PC-3 (cell line): ENCODE results near the gene THAP6. TPM values are rescaled to one million over a fixed set of nuclear protein-coding genes. Genes with fewer than 3 reads are reported as not detected.
A peak's percentile ranks its signal among the peaks of the same experiment; 100 is the strongest.
"Not testable (repeated sequence)": the region's sequence is repeated elsewhere in the genome, so short reads cannot be mapped to it uniquely, and the experiment has no call there.

Source experiments
- ATAC-seq: fragments of 200-7000 bp; cut with Tn5 transposase; 2 replicates; pipeline ENCODE4 v1.9.1; 2020; ENCODE audit warnings: mild to moderate bottlenecking, moderate library complexity
- BruUV-seq: library from RNA; stranded (reverse); fragments of 400-500 nt; replicated peaks from 2 replicates; lab custom pipeline; 2021; lab: Mats Ljungman, UMichigan
- CTCF ChIA-PET: fragments of 300-600 bp; sonication (Branson Sonifier 250); formaldehyde crosslinking; loops from one replicate; lab custom pipeline; 2022; ENCODE audit warnings: antibody characterized with exemption; lab: Charles Lee
- POLR2A ChIA-PET: fragments of 300-600 bp; sonication (Branson Sonifier 250); formaldehyde crosslinking; loops from one replicate; lab custom pipeline; 2022; ENCODE audit warnings: antibody characterized with exemption; ENCODE audit not compliant: unreplicated experiment; lab: Charles Lee
- DNase-seq: peaks from one replicate; pipeline ENCODE4 v3.0.0-alpha.2; 2015
- H2AFZ ChIP-seq: fragments of 300-600 bp; sonication (generic); 2 replicates; pipeline ENCODE4 v1.6.0; 2016; ENCODE audit warnings: antibody characterized with exemption, low read length
- H3F3A ChIP-seq: fragments of 300-600 bp; sonication (generic); one replicate; pipeline ENCODE4 v1.6.0; 2017; ENCODE audit warnings: antibody characterized with exemption, low read length, control low read depth, mild to moderate bottlenecking; ENCODE audit not compliant: unreplicated experiment
- H3K27ac ChIP-seq: fragments of 300-600 bp; sonication (generic); 2 replicates; pipeline ENCODE4 v1.5.1; 2016; ENCODE audit warnings: mild to moderate bottlenecking, low read length
- H3K27me3 ChIP-seq: fragments of 300-600 bp; sonication (generic); 2 replicates; pipeline ENCODE4 v1.6.1; 2016; ENCODE audit warnings: low read length, mixed read lengths
- H3K36me3 ChIP-seq: fragments of 300-600 bp; sonication (generic); 2 replicates; pipeline ENCODE4 v1.6.1; 2016; ENCODE audit warnings: low read depth, mixed run types, low read length, mixed read lengths
- H3K4me1 ChIP-seq: fragments of 300-600 bp; sonication (generic); 2 replicates; pipeline ENCODE4 v1.5.1; 2016; ENCODE audit warnings: low read length; ENCODE audit not compliant: insufficient read depth
- H3K4me2 ChIP-seq: fragments of 300-600 bp; sonication (generic); 2 replicates; pipeline ENCODE4 v1.6.0; 2016; ENCODE audit warnings: low read length
- H3K4me3 ChIP-seq: fragments of 300-600 bp; sonication (generic); 2 replicates; pipeline ENCODE4 v1.5.1; 2016; ENCODE audit warnings: mild to moderate bottlenecking, low read length, mixed read lengths
- H3K79me2 ChIP-seq: fragments of 300-600 bp; sonication (generic); 2 replicates; pipeline ENCODE4 v1.6.1; 2017; ENCODE audit warnings: low read length, mixed read lengths
- H3K9ac ChIP-seq: fragments of 300-600 bp; sonication (generic); 2 replicates; pipeline ENCODE4 v1.6.0; 2016; ENCODE audit warnings: mild to moderate bottlenecking, low read length
- H3K9me2 ChIP-seq: fragments of 300-600 bp; sonication (generic); replicated peaks from 2 replicates; pipeline ENCODE4 v1.6.1; 2016; ENCODE audit warnings: mixed run types, low read length, mixed read lengths
- H3K9me3 ChIP-seq: fragments of 300-600 bp; sonication (generic); 2 replicates; pipeline ENCODE4 v1.6.1; 2016; ENCODE audit warnings: low read length, mixed read lengths
- H4K20me1 ChIP-seq: fragments of 300-600 bp; sonication (generic); 2 replicates; pipeline ENCODE4 v1.6.1; 2016; ENCODE audit warnings: low read length, mixed read lengths
- EZH2 ChIP-seq: fragments of 300-600 bp; sonication (generic); IDR thresholded peaks from one replicate; pipeline ENCODE4 v1.6.1; 2017; ENCODE audit warnings: antibody characterized with exemption, mild to moderate bottlenecking, low read length; ENCODE audit not compliant: unreplicated experiment
- EZH2phosphoT487 ChIP-seq: fragments of 300-600 bp; sonication (generic); IDR thresholded peaks from 2 replicates; pipeline ENCODE4 v1.6.1; 2018; ENCODE audit warnings: mild to moderate bottlenecking, antibody characterized with exemption, low read length, borderline replicate concordance
- intact Hi-C: fragments of 100-400 bp; cut with micrococcal nuclease; formaldehyde crosslinking; loops from 2 replicates; pipeline ENCODE4 v1.9.0; 2023
- total RNA-seq: library from RNA; depleted of rRNA; stranded (reverse); fragments of >200 nt; gene quantifications from 2 replicates; pipeline ENCODE4 v1.2.3, GENCODE V29; 2014
- TF ChIP-seq, protein P1 (sequence below): fragments of 300-600 bp; sonication (generic); conservative IDR thresholded peaks from 2 replicates; pipeline ENCODE4 v1.5.1; 2017; ENCODE audit warnings: antibody characterized with exemption, low read depth, mild to moderate bottlenecking, low read length

The THAP6 gene
- total RNA-seq, 1 experiment from 2014 or later: 8.7 TPM

DNA sequence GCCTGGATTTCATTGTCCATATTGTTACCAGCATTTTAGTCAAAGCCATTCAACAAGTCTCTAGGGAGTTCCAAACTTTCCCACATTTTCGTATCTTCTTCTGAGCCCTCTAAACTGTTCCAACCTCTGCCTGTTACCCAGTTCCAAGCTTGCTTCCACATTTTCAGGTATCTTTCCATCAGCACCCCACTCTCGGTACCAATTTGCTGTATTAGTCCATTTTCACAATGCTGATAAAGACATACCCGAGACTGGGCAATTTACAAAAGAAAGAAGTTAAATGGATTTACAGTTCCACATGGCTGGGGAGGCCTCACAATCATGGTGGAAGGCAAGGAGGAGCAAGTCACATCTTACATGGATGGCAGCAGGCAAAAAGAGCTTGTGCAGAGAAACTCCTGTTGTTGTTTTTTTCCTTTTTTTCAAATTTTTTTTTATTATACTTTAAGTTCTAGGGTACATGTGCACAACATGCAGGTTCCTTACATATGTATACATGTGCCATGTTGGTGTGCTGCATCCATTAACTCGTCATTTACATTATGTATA lies 19.1 kb downstream of the THAP6 start:
- ATAC-seq, H4K20me1 ChIP-seq, POLR2A ChIA-PET, intact Hi-C loops, DNase-seq, H3K9ac ChIP-seq, H3K4me1 ChIP-seq, H3K79me2 ChIP-seq, BruUV-seq, H3K4me2 ChIP-seq, H3K9me2 ChIP-seq, H2AFZ ChIP-seq, H3F3A ChIP-seq, H3K27me3 ChIP-seq, H3K27ac ChIP-seq, H3K9me3 ChIP-seq, H3K4me3 ChIP-seq, CTCF ChIA-PET: not testable (repeated sequence)
- peaks cover 20% of the 10 kb centered on the region for H3K36me3 ChIP-seq

DNA sequence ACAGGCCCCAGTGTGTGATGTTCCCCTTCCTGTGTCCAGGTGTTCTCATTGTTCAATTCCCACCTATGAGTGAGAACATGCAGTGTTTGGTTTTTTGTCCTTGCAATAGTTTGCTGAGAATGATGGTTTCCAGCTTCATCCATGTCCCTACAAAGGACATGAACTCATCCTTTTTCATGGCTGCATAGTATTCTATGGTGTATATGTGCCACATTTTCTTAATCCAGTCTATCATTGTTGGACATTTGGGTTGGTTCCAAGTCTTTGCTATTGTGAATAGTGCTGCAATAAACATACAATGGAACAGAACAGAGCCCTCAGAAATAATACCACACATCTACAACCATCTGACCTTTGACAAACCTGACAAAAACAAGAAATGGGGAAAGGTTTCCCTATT lies 19.7 kb downstream of the THAP6 start:
- H3K27ac ChIP-seq, H3K9ac ChIP-seq, intact Hi-C loops, H3K4me2 ChIP-seq, H3K79me2 ChIP-seq, H3K9me2 ChIP-seq, DNase-seq, H3F3A ChIP-seq, H3K9me3 ChIP-seq, H3K27me3 ChIP-seq, H4K20me1 ChIP-seq, POLR2A ChIA-PET, H3K4me3 ChIP-seq, H3K4me1 ChIP-seq, H2AFZ ChIP-seq, ATAC-seq, CTCF ChIA-PET, BruUV-seq: not testable (repeated sequence)
- peaks cover 20% of the 10 kb centered on the region for H3K36me3 ChIP-seq

DNA sequence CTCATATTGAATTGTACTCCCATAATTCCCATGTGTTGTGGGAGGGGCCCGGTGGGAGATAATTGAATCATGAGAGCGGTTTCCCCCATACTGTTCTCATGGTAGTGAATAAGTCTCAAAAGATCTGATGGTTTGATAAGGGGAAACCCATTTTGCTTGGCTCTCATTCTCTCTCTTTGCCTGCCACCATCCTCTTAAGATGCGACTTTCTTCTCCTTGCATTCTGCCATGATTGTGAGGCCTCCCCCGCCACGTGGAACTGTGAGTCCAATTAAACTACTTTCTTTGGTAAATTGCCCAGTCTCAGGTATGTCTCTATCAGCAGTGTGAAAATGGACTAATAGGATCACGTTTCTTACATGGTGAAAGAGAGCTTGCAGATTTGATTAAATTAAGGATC lies 23.0 kb downstream of the THAP6 start:
- DNase-seq, H3K4me2 ChIP-seq, H3K9me3 ChIP-seq, H3K27me3 ChIP-seq, H2AFZ ChIP-seq, H3K36me3 ChIP-seq, POLR2A ChIA-PET, H3F3A ChIP-seq, H3K4me1 ChIP-seq, ATAC-seq, H3K27ac ChIP-seq, H4K20me1 ChIP-seq, BruUV-seq, CTCF ChIA-PET, H3K4me3 ChIP-seq, H3K79me2 ChIP-seq, H3K9me2 ChIP-seq, intact Hi-C loops, H3K9ac ChIP-seq: not testable (repeated sequence)

DNA sequence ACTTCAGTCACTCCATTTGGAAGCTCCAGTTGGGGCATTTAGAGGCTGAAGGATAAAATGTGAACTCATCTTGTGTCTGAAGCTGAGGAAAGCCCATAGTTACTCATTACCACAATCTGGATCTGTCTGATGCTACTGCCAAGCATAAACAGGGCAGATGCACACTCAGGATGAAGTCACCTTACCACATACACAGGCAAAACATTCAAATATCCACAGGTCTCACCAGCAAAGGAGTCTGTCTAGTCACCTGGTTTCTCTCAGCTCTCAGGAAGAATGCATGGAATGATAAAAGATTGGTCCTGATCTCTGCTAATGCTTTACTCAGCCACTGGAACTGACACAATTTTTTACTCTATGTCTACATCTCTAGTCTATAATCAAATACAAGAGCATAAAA lies 28.6 kb downstream of the THAP6 start:
- Histone ChIP-seq H3F3A (no peaks in the 10 kb centered on the region), H3K4me2 (no peak overlapping the region), H3K79me2 (no peaks in the 10 kb centered on the region), H3K9me3 (no peaks in the 10 kb centered on the region), H2AFZ (no peak overlapping the region), H3K27me3 (no peaks in the 10 kb centered on the region), H3K9me2 (no peaks in the 10 kb centered on the region), H3K4me3 (no peak overlapping the region), H3K4me1 (peaks cover 14% of the 10 kb centered on the region), H3K36me3 (no peaks in the 10 kb centered on the region), H3K27ac (no peak overlapping the region), H3K9ac (no peak overlapping the region), H4K20me1 (no peaks in the 10 kb centered on the region)
- intact Hi-C loops: no loop called here
- ChIA-PET POLR2A (interaction anchor here (0.5 kb wide), 1 partner anchor 882 kb away, joined by 4 read pairs; no protein-coding TSS in a partner anchor), CTCF (no interaction called here)
- DNase-seq (peak; percentile 80), ATAC-seq (peak; percentile 96)
- TF ChIP-seq EZH2 (no peak), EZH2phosphoT487 (no peak)
- TF ChIP-seq, protein P1, sequence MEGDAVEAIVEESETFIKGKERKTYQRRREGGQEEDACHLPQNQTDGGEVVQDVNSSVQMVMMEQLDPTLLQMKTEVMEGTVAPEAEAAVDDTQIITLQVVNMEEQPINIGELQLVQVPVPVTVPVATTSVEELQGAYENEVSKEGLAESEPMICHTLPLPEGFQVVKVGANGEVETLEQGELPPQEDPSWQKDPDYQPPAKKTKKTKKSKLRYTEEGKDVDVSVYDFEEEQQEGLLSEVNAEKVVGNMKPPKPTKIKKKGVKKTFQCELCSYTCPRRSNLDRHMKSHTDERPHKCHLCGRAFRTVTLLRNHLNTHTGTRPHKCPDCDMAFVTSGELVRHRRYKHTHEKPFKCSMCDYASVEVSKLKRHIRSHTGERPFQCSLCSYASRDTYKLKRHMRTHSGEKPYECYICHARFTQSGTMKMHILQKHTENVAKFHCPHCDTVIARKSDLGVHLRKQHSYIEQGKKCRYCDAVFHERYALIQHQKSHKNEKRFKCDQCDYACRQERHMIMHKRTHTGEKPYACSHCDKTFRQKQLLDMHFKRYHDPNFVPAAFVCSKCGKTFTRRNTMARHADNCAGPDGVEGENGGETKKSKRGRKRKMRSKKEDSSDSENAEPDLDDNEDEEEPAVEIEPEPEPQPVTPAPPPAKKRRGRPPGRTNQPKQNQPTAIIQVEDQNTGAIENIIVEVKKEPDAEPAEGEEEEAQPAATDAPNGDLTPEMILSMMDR: no peak
- BruUV-seq: no TSS peak

DNA sequence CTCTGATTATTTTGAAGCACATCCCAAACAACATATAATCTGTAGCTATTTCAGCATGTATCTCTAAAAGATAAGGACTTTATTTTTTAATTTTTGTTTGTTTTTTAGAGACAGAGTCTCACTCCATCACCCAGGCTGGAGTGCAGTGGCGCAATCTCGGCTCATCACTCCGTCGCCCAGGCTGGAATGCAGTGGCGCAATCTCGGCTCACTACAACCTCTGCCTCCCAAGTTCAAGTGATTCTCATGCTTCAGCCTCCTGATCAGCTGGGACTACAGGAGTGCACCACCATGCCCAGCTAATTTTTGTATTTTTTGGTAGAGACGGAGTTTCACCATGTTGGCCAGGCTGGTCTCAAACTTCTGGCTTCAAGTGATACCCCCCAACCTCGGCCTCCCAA lies 29.9 kb downstream of the THAP6 start:
- H3K9ac ChIP-seq, H3K36me3 ChIP-seq, H3K27me3 ChIP-seq, H3K9me2 ChIP-seq, H3K4me3 ChIP-seq, H2AFZ ChIP-seq, ATAC-seq, intact Hi-C loops, CTCF ChIA-PET, H3F3A ChIP-seq, POLR2A ChIA-PET, BruUV-seq, H3K79me2 ChIP-seq, DNase-seq, H3K4me2 ChIP-seq, H4K20me1 ChIP-seq, H3K9me3 ChIP-seq, H3K27ac ChIP-seq: not testable (repeated sequence)
- peaks cover 14% of the 10 kb centered on the region for H3K4me1 ChIP-seq
